Hepatic stellate cell (primary cell): ENCODE measurements around the gene EHD4.

ENCODE experiments used
- DNase-seq: peaks from one replicate; pipeline ENCODE4 v3.0.0; 2011; ENCODE audit warnings: low spot score

The EHD4 gene

GRCh38 chr15:41972253-41973242, at the start of gene EHD4:
TSS of gene EHD4 (minus strand) at chr15:41972557. CDS start at chr15:41972494, 63 bp downstream.
- DNase-seq = peak; percentile 98

GRCh38 chr15:42021593-42021992, 49.2 kb upstream of the EHD4 start:
- no peak for DNase-seq

- no peak for DNase-seq
These were observed 48.4 kb upstream of the EHD4 start, which contains the start of gene PLA2G4E for GRCh38 chr15:42020713-42021273. TSS of gene PLA2G4E (minus strand) at chr15:42021042. CDS start at chr15:42021030, 12 bp downstream.

DNA sequence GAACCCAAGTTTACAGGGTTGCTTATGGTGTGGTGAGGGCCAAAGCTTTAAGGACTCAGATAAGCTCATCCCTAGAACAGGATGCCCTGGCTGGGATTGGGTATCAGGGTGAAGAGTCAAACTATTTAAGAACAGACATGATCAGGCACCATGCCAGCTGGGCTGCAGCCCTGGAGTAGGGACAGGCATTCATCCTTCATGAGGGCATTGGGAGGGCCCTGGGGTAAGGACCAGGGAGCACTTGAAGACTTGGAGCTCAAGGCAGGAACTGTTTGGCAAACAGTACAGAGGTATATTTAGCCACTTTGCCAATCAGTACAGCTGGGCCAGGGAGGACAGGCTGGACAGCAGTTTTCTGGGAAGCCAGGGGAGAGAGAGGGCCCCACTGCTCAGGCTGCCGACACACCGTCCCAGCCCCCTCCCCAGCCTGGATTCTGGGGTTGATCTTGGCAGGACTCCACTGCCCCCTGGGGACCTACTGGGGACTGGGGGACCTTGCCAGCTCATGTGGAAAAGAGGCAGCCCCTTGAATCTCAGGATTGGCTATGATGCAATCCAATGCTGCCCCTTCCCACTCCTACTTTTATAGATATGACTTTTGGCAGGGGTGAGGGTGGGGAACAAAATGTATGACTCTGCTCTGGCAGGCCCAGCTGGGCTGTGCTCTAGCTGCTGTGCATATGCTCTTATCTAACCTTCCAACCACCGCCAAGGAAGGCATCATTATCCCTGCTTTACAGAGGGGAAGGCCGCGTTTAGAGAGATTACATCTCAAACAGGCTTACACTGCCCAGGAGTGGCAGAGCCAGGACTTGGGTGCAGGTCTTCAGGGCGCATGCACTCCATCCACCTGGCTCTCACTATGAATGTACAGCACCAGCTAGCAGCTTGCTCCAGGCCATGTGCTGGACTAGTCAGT, 46.2 kb upstream of the EHD4 start:
- DNase-seq = no peak

GRCh38 chr15:42016971-42017370, 44.6 kb upstream of the EHD4 start:
- DNase-seq = no peak

DNA sequence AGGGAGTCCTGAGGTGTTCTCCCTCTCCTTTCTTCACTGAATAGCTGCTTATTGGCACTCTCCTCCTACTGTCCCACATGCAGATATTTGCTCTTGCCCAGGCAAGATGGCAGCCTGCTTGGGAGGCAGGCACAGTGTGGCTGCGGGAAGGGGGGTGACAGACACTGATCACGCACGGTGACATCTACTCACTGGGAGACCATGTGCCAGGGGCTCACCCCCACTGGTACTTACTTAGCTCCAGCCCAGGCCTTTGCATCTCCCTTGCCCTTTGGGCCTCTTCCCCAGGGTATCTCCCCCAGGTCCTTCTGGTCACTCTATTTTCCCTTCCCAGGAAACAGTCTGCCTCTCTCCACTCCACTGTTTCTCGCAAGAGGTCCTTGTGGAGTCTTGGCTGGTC, 42.0 kb upstream of the EHD4 start:
- DNase-seq = no peak

- DNase-seq = no peak
These were observed 40.6 kb upstream of the EHD4 start for GRCh38 chr15:42012928-42013482.

- DNase-seq = no peak
These were observed 39.9 kb upstream of the EHD4 start for GRCh38 chr15:42012241-42012640.

DNA sequence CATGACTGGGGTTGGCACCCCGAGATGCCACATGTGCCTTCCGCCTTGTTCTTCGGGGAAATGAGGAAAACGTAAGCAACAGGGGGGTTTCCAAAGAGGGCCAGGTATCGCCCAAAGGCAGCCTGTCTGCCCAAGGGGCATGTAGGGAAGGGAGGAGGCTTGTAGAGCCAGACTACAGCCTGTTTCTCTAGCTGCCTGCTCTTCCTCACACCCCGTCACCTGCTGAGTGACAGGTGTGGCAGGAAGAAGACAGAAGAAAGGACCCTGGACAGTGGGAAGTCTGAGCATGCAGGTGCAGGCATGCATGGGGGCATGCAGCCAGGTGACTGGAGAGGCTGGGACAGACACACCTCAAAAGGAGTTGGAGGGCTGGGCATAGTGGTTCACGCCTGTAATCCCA, 38.7 kb upstream of the EHD4 start:
- DNase-seq = no peak

DNA sequence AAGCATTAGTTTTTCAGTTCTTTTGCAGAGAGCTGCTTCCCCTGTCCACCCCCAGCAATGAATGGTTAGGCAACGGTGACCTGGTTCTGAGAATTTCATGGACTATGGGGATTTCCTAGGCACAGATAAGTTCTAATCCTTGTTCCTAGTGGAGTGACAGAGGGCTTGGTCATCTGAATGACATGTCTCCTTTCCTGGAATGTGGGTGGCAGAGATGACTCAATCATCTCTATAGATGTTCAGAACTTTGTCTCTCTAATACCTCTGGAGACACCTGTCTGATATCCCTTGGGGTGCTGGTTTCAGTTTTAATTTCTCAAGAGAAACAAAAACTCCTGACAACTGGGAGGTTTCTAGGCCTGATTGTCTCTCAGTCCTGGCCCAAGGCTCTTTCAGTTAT, 38.1 kb upstream of the EHD4 start:
- no peak for DNase-seq

- no peak for DNase-seq
These were observed 37.1 kb upstream of the EHD4 start for GRCh38 chr15:42009474-42009873.

DNA sequence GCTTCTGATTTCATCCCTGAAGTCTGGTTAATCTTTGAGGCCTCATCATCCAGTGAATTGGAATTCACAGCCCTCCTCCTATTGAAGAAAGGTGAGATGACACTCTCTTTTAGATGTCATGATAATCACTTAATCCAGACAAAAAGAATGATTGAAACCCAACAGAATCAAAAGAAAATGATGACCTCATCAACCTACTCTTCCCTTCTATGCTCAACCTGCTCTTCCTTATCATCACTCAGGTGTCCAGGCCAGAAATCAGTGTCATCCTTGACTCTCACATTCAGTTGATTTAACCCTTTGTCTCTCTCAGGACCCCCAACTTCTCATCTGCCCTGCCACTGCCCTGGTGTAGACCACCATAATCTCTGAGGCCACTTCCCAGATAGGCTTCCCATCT, 36.7 kb upstream of the EHD4 start:
- no peak for DNase-seq

- DNase-seq = no peak
These were observed 35.0 kb upstream of the EHD4 start for GRCh38 chr15:42007386-42007785.

DNA sequence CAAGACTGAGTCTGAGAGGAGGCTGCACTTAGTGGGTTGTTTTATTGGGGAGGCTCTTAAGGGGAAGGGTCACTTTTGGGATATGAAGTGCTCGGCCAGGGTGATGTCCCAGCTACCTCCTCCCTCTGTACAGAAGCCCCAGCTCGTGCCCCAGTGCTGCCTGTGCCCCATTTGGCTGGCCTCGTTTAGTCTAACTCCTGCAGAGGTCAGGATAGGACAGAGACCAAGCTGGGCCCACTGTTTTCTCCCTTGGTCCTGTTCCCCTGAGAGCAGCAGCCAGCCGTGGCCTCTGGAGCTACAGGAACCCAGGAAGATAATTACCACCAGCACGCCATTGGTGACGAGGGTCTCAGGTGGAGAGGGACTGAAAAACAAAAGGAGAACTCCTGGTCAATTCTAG, 30.0 kb upstream of the EHD4 start:
- no peak for DNase-seq

DNA sequence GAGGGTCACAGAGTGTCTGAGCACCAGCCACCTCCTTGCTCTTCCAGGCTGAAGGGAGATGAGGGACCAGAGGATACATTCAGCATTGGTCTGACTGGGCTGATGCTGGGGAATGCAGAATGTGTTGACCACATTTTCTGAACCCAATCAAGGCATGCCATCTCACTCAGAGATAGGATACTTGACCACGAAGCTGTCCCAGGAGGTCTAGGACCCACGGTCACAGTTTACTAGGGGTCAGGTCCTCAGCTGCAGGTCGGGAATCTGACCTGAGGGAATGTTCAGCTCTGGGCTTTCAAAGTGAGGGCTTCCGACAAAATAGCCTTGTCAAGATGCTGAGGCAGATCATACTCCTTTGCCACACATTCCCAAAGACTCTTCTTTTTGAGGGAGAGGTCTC, 28.9 kb upstream of the EHD4 start:
- DNase-seq = no peak

- DNase-seq = no peak
These were observed 27.2 kb upstream of the EHD4 start for GRCh38 chr15:41999290-42000285.

GRCh38 chr15:41997845-41998244, 25.5 kb upstream of the EHD4 start:
- DNase-seq = no peak

- DNase-seq = no peak
These were observed 24.7 kb upstream of the EHD4 start for GRCh38 chr15:41996921-41997592.

DNA sequence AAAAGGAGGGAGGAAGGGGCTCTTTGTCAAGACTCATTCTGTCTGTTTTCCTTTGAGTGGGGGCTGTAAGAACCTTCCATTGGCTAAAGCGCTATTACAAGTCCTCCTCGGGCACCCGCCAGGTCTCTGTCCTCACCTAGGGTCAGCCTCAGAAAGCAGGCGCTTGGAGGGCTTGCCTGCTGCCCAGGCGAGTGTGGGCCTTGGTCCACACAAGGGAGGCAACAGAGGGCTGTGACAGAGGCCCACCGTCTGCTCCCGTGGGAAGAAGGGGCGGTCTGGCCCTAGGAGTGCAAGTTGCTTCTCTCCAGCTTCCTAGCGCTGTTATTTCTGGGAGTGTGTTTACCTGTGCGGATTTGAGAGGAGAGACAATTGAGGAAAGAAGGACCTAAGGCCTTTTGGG, 24.0 kb upstream of the EHD4 start:
- no peak for DNase-seq

- no peak for DNase-seq
These were observed 23.1 kb upstream of the EHD4 start for GRCh38 chr15:41995476-41995855.
